ENCODE measurements around the gene PMCH. TPM values are rescaled to one million over a fixed set of nuclear protein-coding genes. Genes with fewer than 3 reads are reported as not detected.
"Not testable (repeated sequence)": the region's sequence is repeated elsewhere in the genome, so short reads cannot be mapped to it uniquely, and the experiment has no call there.

The PMCH gene, protein sequence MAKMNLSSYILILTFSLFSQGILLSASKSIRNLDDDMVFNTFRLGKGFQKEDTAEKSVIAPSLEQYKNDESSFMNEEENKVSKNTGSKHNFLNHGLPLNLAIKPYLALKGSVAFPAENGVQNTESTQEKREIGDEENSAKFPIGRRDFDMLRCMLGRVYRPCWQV
- total RNA-seq = not detected
- long read RNA-seq = 0 reads

DNA sequence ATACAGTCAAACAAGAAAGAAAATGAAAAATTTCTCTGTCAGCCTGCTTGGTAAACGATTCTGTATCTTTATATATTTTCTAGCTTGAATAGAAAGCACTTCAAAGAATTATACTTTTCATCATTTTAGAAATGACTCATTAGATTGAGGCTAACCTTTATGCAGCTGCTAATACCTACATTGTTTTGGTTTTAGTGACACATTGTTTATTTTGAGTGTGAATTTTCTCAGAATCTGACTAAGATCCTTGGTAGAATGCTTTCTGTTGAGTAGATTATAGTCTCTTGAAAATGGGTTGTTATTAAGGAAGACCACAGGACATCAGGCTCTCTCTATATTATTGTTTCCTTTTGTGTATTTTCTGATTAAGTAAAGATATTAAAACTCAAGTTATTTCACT is at the start of gene PMCH:
PMCH (minus strand) TSS at position 45 of the 400 bp plus-strand sequence. CDS start 63 bp downstream, outside the sequence.
- Histone ChIP-seq H3K4me1 (no peaks in the 10 kb centered on the region), H3K4me3 (no peak within 1 kb of the TSS), H3K36me3 (no peaks in the 10 kb centered on the region), H3K9me3 (replicated peaks) (no peaks in the 10 kb centered on the region), H3K27ac (replicated peaks) (no peak within 1 kb of the TSS), H3K27me3 (ENCODE audit: low read depth) (no peaks in the 10 kb centered on the region)
- intact Hi-C loops (cut with micrococcal nuclease) = no loop called here
- no peak for TF ChIP-seq CTCF (IDR thresholded peaks at IDR 0.05; ENCODE audit: borderline replicate concordance)
- no peak for DNase-seq

DNA sequence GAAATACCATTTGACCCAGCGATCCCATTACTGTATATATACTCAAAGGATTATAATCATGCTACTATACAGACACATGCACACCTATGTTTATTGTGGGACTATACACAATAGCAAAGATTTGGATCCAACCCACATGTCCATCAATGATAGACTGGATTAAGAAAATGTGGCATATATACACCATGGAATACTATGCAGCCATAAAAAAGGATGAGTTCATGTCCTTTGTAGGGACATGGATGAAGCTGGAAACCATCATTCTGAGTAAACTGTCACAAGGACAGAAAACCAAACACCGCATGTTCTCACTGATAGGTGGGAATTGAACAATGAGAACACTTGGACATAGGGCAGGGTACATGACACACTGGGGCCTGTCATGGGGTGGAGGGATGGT is 43.2 kb upstream of the PMCH start:
- H3K9me3 ChIP-seq (replicated peaks) = peaks cover 34% of the 10 kb centered on the region
- H3K27ac ChIP-seq (replicated peaks); H3K4me3 ChIP-seq; intact Hi-C loops (cut with micrococcal nuclease); H3K27me3 ChIP-seq (ENCODE audit: low read depth); H3K36me3 ChIP-seq; DNase-seq; H3K4me1 ChIP-seq: not testable (repeated sequence)

GRCh38 chr12:102234599-102234998 is 37.0 kb upstream of the PMCH start:
- Histone ChIP-seq H3K27me3 (ENCODE audit: low read depth) (no peaks in the 10 kb centered on the region), H3K4me1 (peaks cover 1% of the 10 kb centered on the region), H3K27ac (replicated peaks) (no peak overlapping the region), H3K36me3 (no peaks in the 10 kb centered on the region), H3K9me3 (replicated peaks) (peaks cover 3% of the 10 kb centered on the region), H3K4me3 (no peak overlapping the region)
- TF ChIP-seq CTCF (IDR thresholded peaks at IDR 0.05; ENCODE audit: borderline replicate concordance) = no peak
- intact Hi-C loops (cut with micrococcal nuclease) = no loop called here
- no peak for DNase-seq

DNA sequence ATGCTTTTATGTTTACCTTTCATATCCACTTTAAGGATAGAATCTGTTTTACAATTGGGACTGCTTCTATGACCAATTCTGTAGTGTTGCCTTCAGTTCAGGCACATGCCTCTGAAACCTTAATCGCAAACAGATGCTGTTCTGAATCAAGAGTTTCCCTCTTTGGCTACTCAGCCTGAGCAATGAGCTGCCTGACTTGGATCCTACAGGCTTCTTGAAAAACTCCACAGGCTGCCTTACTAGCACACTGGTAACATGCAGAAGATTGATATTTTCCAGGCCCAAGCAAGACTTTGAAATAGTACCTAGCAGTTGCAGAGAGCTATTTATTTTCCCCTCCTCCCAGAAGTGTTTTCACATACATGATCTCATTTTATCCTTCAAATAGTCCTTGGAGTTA is 34.8 kb upstream of the PMCH start:
- no peaks in the 10 kb centered on the region for H3K27me3 ChIP-seq (ENCODE audit: low read depth)
- DNase-seq = no peak
- intact Hi-C loops (cut with micrococcal nuclease) = no loop called here
- H3K4me1 ChIP-seq = peaks cover 10% of the 10 kb centered on the region
- no peaks in the 10 kb centered on the region for H3K9me3 ChIP-seq (replicated peaks)
- no peaks in the 10 kb centered on the region for H3K36me3 ChIP-seq
- H3K4me3 ChIP-seq = no peak overlapping the region
- no peak for TF ChIP-seq CTCF (IDR thresholded peaks at IDR 0.05; ENCODE audit: borderline replicate concordance)
- no peak overlapping the region for H3K27ac ChIP-seq (replicated peaks)

- DNase-seq = no peak
- Histone ChIP-seq H3K9me3 (replicated peaks) (no peaks in the 10 kb centered on the region), H3K4me3 (no peak overlapping the region), H3K4me1 (peaks cover 10% of the 10 kb centered on the region), H3K27ac (replicated peaks) (no peak overlapping the region), H3K27me3 (ENCODE audit: low read depth) (no peaks in the 10 kb centered on the region), H3K36me3 (no peaks in the 10 kb centered on the region)
- intact Hi-C loops (cut with micrococcal nuclease) = no loop called here
- TF ChIP-seq CTCF (IDR thresholded peaks at IDR 0.05; ENCODE audit: borderline replicate concordance) = no peak
Observed at GRCh38 chr12:102232036-102232435, 34.4 kb upstream of the PMCH start.

DNA sequence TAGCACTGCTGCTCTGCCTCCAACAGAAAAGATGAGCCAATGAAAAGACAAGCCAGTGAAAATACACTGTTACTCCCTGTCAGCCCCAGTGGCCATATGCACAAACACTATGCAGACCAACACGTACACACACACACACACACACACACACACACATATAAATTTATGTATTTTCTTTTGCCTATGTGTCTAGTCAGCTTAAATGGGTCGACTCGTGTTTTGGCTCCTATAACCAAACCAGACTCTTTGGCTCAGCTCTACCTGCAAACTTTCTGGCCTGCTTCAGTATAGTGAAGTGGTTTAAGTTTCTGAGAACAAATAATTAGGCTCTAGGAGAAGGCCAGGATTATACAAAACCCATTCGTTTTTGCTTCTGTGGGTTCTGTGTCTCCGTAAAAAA is 30.3 kb upstream of the PMCH start:
- TF ChIP-seq CTCF (IDR thresholded peaks at IDR 0.05; ENCODE audit: borderline replicate concordance) = no peak
- H3K36me3 ChIP-seq = no peaks in the 10 kb centered on the region
- intact Hi-C loops (cut with micrococcal nuclease) = no loop called here

More for the DNA sequence above, 30.3 kb upstream of the PMCH start:
- H3K27ac ChIP-seq (replicated peaks) = no peak overlapping the region
- no peak overlapping the region for H3K4me3 ChIP-seq
- DNase-seq = no peak
- H3K4me1 ChIP-seq = peaks cover 14% of the 10 kb centered on the region
- no peaks in the 10 kb centered on the region for H3K9me3 ChIP-seq (replicated peaks)
- no peaks in the 10 kb centered on the region for H3K27me3 ChIP-seq (ENCODE audit: low read depth)

Measured in left ventricle myocardium inferior (tissue), 1 donor.